ENCODE measurements around the gene HOXA10. TPM values are rescaled to one million over a fixed set of nuclear protein-coding genes. Genes with fewer than 3 reads are reported as not detected.
A peak's percentile ranks its signal among the peaks of the same experiment; 100 is the strongest.

Gene HOXA10
- total RNA-seq, 1 experiment from 2014 or later, result 19.6 TPM

DNA sequence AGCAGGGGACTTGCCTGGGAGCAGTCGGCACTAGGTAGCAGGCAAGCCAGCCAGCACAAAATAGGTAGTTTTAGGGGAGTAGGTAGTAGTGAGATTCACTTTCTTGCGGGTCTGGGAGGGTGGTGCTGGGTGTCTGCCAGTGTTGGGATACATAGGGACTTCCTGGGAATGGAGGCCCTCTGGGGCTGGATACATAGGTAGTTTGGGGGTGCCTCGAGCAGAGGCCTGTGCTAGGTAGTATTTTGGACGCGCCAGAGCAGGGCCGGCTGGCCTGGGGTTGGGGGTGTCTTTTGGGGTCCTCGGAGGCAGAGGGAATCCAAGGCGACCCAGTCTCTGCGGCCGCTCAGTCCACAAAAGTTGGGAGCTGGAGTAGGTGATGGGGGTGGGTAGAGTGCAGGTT, 19.8 kb downstream of the HOXA10 start:
- H3K9me2 ChIP-seq (ENCODE audit: insufficient read depth), result no peaks in the 10 kb centered on the region
- TF ChIP-seq TCF7L2 (IDR thresholded peaks at IDR 0.05; ENCODE audit: borderline replicate concordance, extremely low read depth, insufficient read depth, insufficient read length), result no peak
- no peak for TF ChIP-seq ZNF274 (IDR thresholded peaks at IDR 0.05; ENCODE audit: low read depth, low read length)
- no peak for TF ChIP-seq FOSL1 (IDR thresholded peaks at IDR 0.05; ENCODE audit: low read depth)
- TF ChIP-seq EZH2phosphoT487 (IDR thresholded peaks at IDR 0.05; ENCODE audit: borderline replicate concordance), result no peak
- TF ChIP-seq SIN3A (IDR thresholded peaks at IDR 0.05; ENCODE audit: low read depth), result no peak
- TF ChIP-seq ZFX (IDR thresholded peaks at IDR 0.05), result no peak
- TF ChIP-seq, protein P1, sequence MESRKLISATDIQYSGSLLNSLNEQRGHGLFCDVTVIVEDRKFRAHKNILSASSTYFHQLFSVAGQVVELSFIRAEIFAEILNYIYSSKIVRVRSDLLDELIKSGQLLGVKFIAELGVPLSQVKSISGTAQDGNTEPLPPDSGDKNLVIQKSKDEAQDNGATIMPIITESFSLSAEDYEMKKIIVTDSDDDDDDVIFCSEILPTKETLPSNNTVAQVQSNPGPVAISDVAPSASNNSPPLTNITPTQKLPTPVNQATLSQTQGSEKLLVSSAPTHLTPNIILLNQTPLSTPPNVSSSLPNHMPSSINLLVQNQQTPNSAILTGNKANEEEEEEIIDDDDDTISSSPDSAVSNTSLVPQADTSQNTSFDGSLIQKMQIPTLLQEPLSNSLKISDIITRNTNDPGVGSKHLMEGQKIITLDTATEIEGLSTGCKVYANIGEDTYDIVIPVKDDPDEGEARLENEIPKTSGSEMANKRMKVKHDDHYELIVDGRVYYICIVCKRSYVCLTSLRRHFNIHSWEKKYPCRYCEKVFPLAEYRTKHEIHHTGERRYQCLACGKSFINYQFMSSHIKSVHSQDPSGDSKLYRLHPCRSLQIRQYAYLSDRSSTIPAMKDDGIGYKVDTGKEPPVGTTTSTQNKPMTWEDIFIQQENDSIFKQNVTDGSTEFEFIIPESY (IDR thresholded peaks at IDR 0.05; ENCODE audit: extremely low read depth, insufficient replicate concordance, low read length), result no peak
- TF ChIP-seq SRF (IDR thresholded peaks at IDR 0.05; ENCODE audit: low read depth), result no peak
- TF ChIP-seq, protein P2, sequence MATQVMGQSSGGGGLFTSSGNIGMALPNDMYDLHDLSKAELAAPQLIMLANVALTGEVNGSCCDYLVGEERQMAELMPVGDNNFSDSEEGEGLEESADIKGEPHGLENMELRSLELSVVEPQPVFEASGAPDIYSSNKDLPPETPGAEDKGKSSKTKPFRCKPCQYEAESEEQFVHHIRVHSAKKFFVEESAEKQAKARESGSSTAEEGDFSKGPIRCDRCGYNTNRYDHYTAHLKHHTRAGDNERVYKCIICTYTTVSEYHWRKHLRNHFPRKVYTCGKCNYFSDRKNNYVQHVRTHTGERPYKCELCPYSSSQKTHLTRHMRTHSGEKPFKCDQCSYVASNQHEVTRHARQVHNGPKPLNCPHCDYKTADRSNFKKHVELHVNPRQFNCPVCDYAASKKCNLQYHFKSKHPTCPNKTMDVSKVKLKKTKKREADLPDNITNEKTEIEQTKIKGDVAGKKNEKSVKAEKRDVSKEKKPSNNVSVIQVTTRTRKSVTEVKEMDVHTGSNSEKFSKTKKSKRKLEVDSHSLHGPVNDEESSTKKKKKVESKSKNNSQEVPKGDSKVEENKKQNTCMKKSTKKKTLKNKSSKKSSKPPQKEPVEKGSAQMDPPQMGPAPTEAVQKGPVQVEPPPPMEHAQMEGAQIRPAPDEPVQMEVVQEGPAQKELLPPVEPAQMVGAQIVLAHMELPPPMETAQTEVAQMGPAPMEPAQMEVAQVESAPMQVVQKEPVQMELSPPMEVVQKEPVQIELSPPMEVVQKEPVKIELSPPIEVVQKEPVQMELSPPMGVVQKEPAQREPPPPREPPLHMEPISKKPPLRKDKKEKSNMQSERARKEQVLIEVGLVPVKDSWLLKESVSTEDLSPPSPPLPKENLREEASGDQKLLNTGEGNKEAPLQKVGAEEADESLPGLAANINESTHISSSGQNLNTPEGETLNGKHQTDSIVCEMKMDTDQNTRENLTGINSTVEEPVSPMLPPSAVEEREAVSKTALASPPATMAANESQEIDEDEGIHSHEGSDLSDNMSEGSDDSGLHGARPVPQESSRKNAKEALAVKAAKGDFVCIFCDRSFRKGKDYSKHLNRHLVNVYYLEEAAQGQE (IDR thresholded peaks at IDR 0.05; ENCODE audit: low read depth), result no peak
- TF ChIP-seq, protein P3, sequence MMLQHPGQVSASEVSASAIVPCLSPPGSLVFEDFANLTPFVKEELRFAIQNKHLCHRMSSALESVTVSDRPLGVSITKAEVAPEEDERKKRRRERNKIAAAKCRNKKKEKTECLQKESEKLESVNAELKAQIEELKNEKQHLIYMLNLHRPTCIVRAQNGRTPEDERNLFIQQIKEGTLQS (IDR thresholded peaks at IDR 0.05), result no peak
- TF ChIP-seq EGR1 (IDR thresholded peaks at IDR 0.05; ENCODE audit: low read depth), result no peak
- no peak for TF ChIP-seq JUND (IDR thresholded peaks at IDR 0.05)
- no peak for TF ChIP-seq YY1 (IDR thresholded peaks at IDR 0.05; ENCODE audit: extremely low read depth, insufficient replicate concordance, low read depth, low read length)
- TF ChIP-seq, protein P4, sequence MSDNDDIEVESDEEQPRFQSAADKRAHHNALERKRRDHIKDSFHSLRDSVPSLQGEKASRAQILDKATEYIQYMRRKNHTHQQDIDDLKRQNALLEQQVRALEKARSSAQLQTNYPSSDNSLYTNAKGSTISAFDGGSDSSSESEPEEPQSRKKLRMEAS (IDR thresholded peaks at IDR 0.05), result no peak
- TF ChIP-seq CBX3 (IDR thresholded peaks at IDR 0.05; ENCODE audit: low read depth), result no peak
- no peak for TF ChIP-seq RAD21 (IDR thresholded peaks at IDR 0.05; ENCODE audit: low read depth)
- TF ChIP-seq CEBPB (IDR thresholded peaks at IDR 0.05; ENCODE audit: low read depth), result no peak
- no peak for DNase-seq (ENCODE audit: low read depth, low spot score)
- H2AFZ ChIP-seq (ENCODE audit: low read depth, low read length, poor library complexity, severe bottlenecking), result no peak overlapping the region
- CTCF ChIA-PET, result no interaction called here
- no peaks in the 10 kb centered on the region for H3K27me3 ChIP-seq (ENCODE audit: insufficient read depth, low read length)
- no peak overlapping the region for H3K4me2 ChIP-seq (ENCODE audit: low read length)
- no peaks in the 10 kb centered on the region for H4K20me1 ChIP-seq (ENCODE audit: insufficient read depth)
- RAD21 ChIA-PET (ENCODE audit: low non-redundant PET in 1 of 2, low total read pairs in 2 of 2, uncharacterized antibody in 2 of 2, unreplicated experiment in 2 of 2), result no interaction called here
- intact Hi-C loops (cut with micrococcal nuclease), result loop anchor here (5.0 kb wide), 1 partner anchor 302 kb away; no protein-coding TSS in a partner anchor
- TSS peak; percentile 11 for BruUV-seq (replicated peaks)
- no peaks in the 10 kb centered on the region for H3K9me3 ChIP-seq (ENCODE audit: control insufficient read depth in 1 of 2, insufficient read depth in 1 of 2, low read depth in 1 of 2, low read length in 2 of 2)
- no peak overlapping the region for H3K4me3 ChIP-seq (replicated peaks in 1 of 2; ENCODE audit: low read depth in 1 of 2, low read length in 2 of 2)
- H3K79me2 ChIP-seq (ENCODE audit: insufficient read depth, low read length), result peaks cover 35% of the 10 kb centered on the region
- H3K27ac ChIP-seq (ENCODE audit: low read depth, low read length), result 0 out of 2 replicates have a peak overlapping the region, but pooled peaks have one; percentile 91
- H3K36me3 ChIP-seq (ENCODE audit: control insufficient read depth in 1 of 2, insufficient read depth in 2 of 2, low read length in 2 of 2), result no peaks in the 10 kb centered on the region
- ATAC-seq, result no peak
- peaks cover 21 to 58% of the 10 kb centered on the region in 2 experiments for H3K4me1 ChIP-seq (ENCODE audit: control insufficient read depth in 1 of 2, insufficient read depth in 2 of 2, low read length in 2 of 2)
- POLR2A ChIA-PET, result no interaction called here
- H3K9ac ChIP-seq (ENCODE audit: low read length), result no peak overlapping the region
